IMR-90 (cell line): ENCODE results near the gene OR51A4. TPM values are rescaled to one million over a fixed set of nuclear protein-coding genes. Genes with fewer than 3 reads are reported as not detected.

Experiments
- ATAC-seq: fragments of 200-7000 bp; cut with Tn5 transposase; 2 replicates; pipeline ENCODE4 v1.9.1; 2020; ENCODE audit warnings: low read depth, mild to moderate bottlenecking, moderate library complexity
- BruUV-seq: library from RNA; stranded (reverse); fragments of 400-500 nt; replicated peaks from 2 replicates; lab custom pipeline; 2021; lab: Mats Ljungman, UMichigan
- CTCF ChIA-PET: fragments of 300-600 bp; formaldehyde crosslinking; extraction: SDS; loops from one replicate; lab custom pipeline; 2021; ENCODE audit warnings: antibody characterized with exemption; lab: Yijun Ruan, JAX
- POLR2A ChIA-PET: fragments of 300-600 bp; sonication (Branson Sonifier 250); formaldehyde crosslinking; loops from one replicate; lab custom pipeline; 2022; ENCODE audit warnings: antibody characterized with exemption; ENCODE audit not compliant: unreplicated experiment; lab: Charles Lee
- DNase-seq: peaks from one replicate; pipeline ENCODE4 v3.0.0; 2013
- H2AFZ ChIP-seq: replicated peaks from 2 replicates; pipeline ENCODE3; 2013; ENCODE audit warnings: low read length, mild to moderate bottlenecking; ENCODE audit not compliant: poor library complexity
- H2AK5ac ChIP-seq: 2 replicates; pipeline ENCODE4 v1.6.1; 2013; ENCODE audit warnings: low read depth, low read length, inconsistent platforms
- H2AK9ac ChIP-seq: replicated peaks from 2 replicates; pipeline ENCODE3; 2013; ENCODE audit warnings: mild to moderate bottlenecking, low read depth, low read length, moderate library complexity; ENCODE audit not compliant: poor library complexity
- H2BK120ac ChIP-seq: 2 replicates; pipeline ENCODE4 v1.6.1; 2013; ENCODE audit warnings: low read depth, low read length, inconsistent platforms
- H2BK15ac ChIP-seq: 3 replicates; pipeline ENCODE4 v1.6.1; 2013; ENCODE audit warnings: low read depth, low read length, inconsistent platforms
- H2BK20ac ChIP-seq: 2 replicates; pipeline ENCODE4 v1.6.1; 2013; ENCODE audit warnings: low read depth, mild to moderate bottlenecking, inconsistent platforms, low read length, moderate library complexity
- H2BK5ac ChIP-seq: 2 replicates; pipeline ENCODE4 v1.6.1; 2013; ENCODE audit warnings: mild to moderate bottlenecking, low read depth, low read length, inconsistent platforms; ENCODE audit not compliant: poor library complexity, severe bottlenecking
- H3K14ac ChIP-seq: replicated peaks from 2 replicates; pipeline ENCODE4 v1.6.1; 2013; ENCODE audit warnings: low read depth, low read length, inconsistent platforms
- H3K18ac ChIP-seq: 2 replicates; pipeline ENCODE4 v1.6.1; 2013; ENCODE audit warnings: low read depth, low read length, control low read depth
- H3K23ac ChIP-seq: 2 replicates; pipeline ENCODE4 v1.6.1; 2013; ENCODE audit warnings: low read depth, low read length, inconsistent platforms
- H3K27ac ChIP-seq: 2 replicates; pipeline ENCODE4 v1.5.1; 2013; ENCODE audit warnings: mild to moderate bottlenecking, control low read depth, low read length; ENCODE audit not compliant: insufficient read depth
- H3K27me3 ChIP-seq: 2 replicates; pipeline ENCODE4 v1.6.1; 2013; ENCODE audit warnings: low read length; ENCODE audit not compliant: control insufficient read depth, insufficient read depth
- H3K36me3 ChIP-seq: 2 replicates; pipeline ENCODE4 v1.6.1; 2013; ENCODE audit warnings: low read length, mixed read lengths; ENCODE audit not compliant: control insufficient read depth, insufficient read depth
- H3K4ac ChIP-seq: 2 replicates; pipeline ENCODE4 v1.6.1; 2013; ENCODE audit warnings: low read depth, low read length, inconsistent platforms
- H3K4me1 ChIP-seq: 2 replicates; pipeline ENCODE4 v1.6.1; 2013; ENCODE audit warnings: low read length, mixed read lengths; ENCODE audit not compliant: control insufficient read depth, insufficient read depth
- H3K4me2 ChIP-seq: 2 replicates; pipeline ENCODE4 v1.6.1; 2013; ENCODE audit warnings: low read depth, mild to moderate bottlenecking, control low read depth, low read length, moderate library complexity
- H3K4me3 ChIP-seq: 2 replicates; pipeline ENCODE4 v1.5.1; 2013; ENCODE audit warnings: low read depth, mild to moderate bottlenecking, control low read depth, low read length, moderate library complexity; ENCODE audit not compliant: insufficient read depth
- H3K56ac ChIP-seq: 2 replicates; pipeline ENCODE4 v1.6.1; 2013; ENCODE audit warnings: low read length, inconsistent platforms; ENCODE audit not compliant: insufficient read depth; ENCODE audit errors: extremely low read depth
- H3K79me1 ChIP-seq, 2 experiments: 2 replicates each; pipeline ENCODE4 v1.6.1; 2013; ENCODE audit warnings: low read length in 2 of 2, inconsistent platforms in 1 of 2, low read depth in 1 of 2
- H3K9ac ChIP-seq: 2 replicates; pipeline ENCODE4 v1.6.1; 2013; ENCODE audit warnings: low read depth, low read length, control low read depth
- H3K9me1 ChIP-seq: 2 replicates; pipeline ENCODE4 v1.6.1; 2013; ENCODE audit warnings: low read length, inconsistent platforms; ENCODE audit not compliant: insufficient read depth
- H3K9me3 ChIP-seq: 2 replicates; pipeline ENCODE4 v1.6.1; 2013; ENCODE audit warnings: low read length; ENCODE audit not compliant: control insufficient read depth, insufficient read depth
- H4K20me1 ChIP-seq: 2 replicates; pipeline ENCODE4 v1.6.1; 2013; ENCODE audit warnings: low read length, inconsistent platforms; ENCODE audit not compliant: insufficient read depth
- H4K5ac ChIP-seq: 2 replicates; pipeline ENCODE4 v1.6.1; 2013; ENCODE audit warnings: mild to moderate bottlenecking, low read depth, low read length, control low read depth
- H4K8ac ChIP-seq, 2 experiments: 2 replicates each; pipeline ENCODE4 v1.6.1; 2013; ENCODE audit warnings: low read depth in 2 of 2, low read length in 2 of 2, control low read depth in 1 of 2, inconsistent platforms in 1 of 2
- H4K91ac ChIP-seq: 2 replicates; pipeline ENCODE4 v1.6.1; 2013; ENCODE audit warnings: low read depth, low read length, inconsistent platforms; ENCODE audit not compliant: insufficient read depth
- CEBPB ChIP-seq: IDR thresholded peaks from 2 replicates; pipeline ENCODE4 v1.6.1; 2012; ENCODE audit warnings: low read depth, low read length, improper control_type of control experiment
- CHD1 ChIP-seq: IDR thresholded peaks from 2 replicates; pipeline ENCODE4 v1.6.1; 2012; ENCODE audit warnings: low read depth, low read length, improper control_type of control experiment
- FOS ChIP-seq: fragments of 150-350 bp; IDR thresholded peaks from 2 replicates; pipeline ENCODE4 v1.6.1; 2016; ENCODE audit warnings: low read depth, low read length
- RCOR1 ChIP-seq: IDR thresholded peaks from 2 replicates; pipeline ENCODE4 v1.6.1; 2012; ENCODE audit warnings: mild to moderate bottlenecking, low read length, improper control_type of control experiment; ENCODE audit not compliant: insufficient replicate concordance
- SMC3 ChIP-seq: fragments of 150-350 bp; IDR thresholded peaks from 2 replicates; pipeline ENCODE4 v1.6.1; 2016; ENCODE audit warnings: low read depth, mild to moderate bottlenecking, antibody characterized with exemption, low read length, moderate library complexity
- WGBS, 2 experiments: methylation state at CpG; one replicate each; pipeline versions ENCODE4 v1.1.5 to v1.1.7; 2013; ENCODE audit warnings: missing lambda C conversion rate in 2 of 2; ENCODE audit not compliant: insufficient read length in 1 of 2; ENCODE audit errors: extremely low coverage in 2 of 2; 5-methylcytosine and 5-hydroxymethylcytosine counted together
- dilution Hi-C: fragments of 300-500 bp; cut with HindIII; formaldehyde crosslinking; loops from one replicate; pipeline ENCODE4 v1.14.3; 2018; ENCODE audit warnings: low sequenced_read_pairs; ENCODE audit not compliant: unreplicated experiment
- in situ Hi-C: fragments of 300-500 bp; cut with MboI; formaldehyde crosslinking; loops from 3 replicates; pipeline ENCODE4 v1.14.3; 2019; ENCODE audit warnings: low sequenced_read_pairs, inconsistent platforms, mixed read lengths
- intact Hi-C: fragments of 100-400 bp; cut with micrococcal nuclease; formaldehyde crosslinking; loops from 2 replicates; pipeline ENCODE4 v1.10.0; 2022
- polyA plus RNA-seq, 3 experiments: library from polyadenylated mRNA; depleted of rRNA; stranded (reverse); fragments of >200 nt; gene quantifications; 2 replicates each; pipeline ENCODE4 v1.2.3, GENCODE V29; 2012; ENCODE audit warnings: low replicate concordance in 1 of 3
- total RNA-seq: library from RNA; depleted of rRNA; stranded (reverse); fragments of >200 nt; gene quantifications from 2 replicates; pipeline ENCODE4 v1.2.3, GENCODE V29; 2012

Gene OR51A4
- total and polyA plus RNA-seq, 2 of the 4 experiments (the other 2 are of a cell fraction), result not detected

DNA sequence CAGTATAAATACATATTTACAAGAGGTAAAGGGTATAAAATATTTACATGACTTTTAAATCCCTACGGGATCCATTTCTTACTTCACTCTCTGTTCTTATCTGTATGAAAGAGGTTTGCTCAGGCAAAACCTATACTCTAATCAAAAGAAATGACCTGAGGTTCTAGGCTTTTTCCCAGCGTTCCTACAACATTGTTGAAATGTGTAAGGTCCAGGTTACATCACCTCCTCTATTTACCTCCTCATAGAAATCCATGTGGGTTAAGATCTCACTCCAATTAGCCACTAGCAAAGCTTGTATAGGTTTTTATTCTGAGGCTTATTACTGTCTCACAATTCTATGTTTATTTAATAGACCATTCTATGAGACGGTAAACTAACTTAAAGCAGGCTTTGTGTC lies 35.3 kb upstream of the OR51A4 start:
- dilution Hi-C loops, result no loop called here
- Histone ChIP-seq H2BK120ac (no peak overlapping the region), H2BK5ac (no peak overlapping the region), H4K20me1 (no peaks in the 10 kb centered on the region), H3K18ac (no peak overlapping the region), H4K91ac (no peak overlapping the region), H4K8ac (no peak overlapping the region), H3K27me3 (no peaks in the 10 kb centered on the region), H3K23ac (no peak overlapping the region), H3K4me3 (no peak overlapping the region), H3K9me3 (no peaks in the 10 kb centered on the region), H3K9ac (no peak overlapping the region), H4K5ac (no peak overlapping the region), H3K4me1 (no peaks in the 10 kb centered on the region), H2BK15ac (no peak overlapping the region), H2AK5ac (no peak overlapping the region), H3K4me2 (no peak overlapping the region), H3K79me1 (no peaks in the 10 kb centered on the region), H2AFZ (no peak overlapping the region), H3K27ac (no peak overlapping the region), H3K4ac (no peak overlapping the region), H3K14ac (no peak overlapping the region), H3K56ac (no peak overlapping the region), H2BK20ac (no peak overlapping the region), H3K9me1 (no peaks in the 10 kb centered on the region), H2AK9ac (no peak overlapping the region), H3K36me3 (no peaks in the 10 kb centered on the region)
- ChIA-PET POLR2A (no interaction called here), CTCF (no interaction called here)
- TF ChIP-seq SMC3 (no peak), FOS (no peak), CHD1 (no peak), CEBPB (no peak), RCOR1 (no peak)
- no TSS peak for BruUV-seq
- intact Hi-C loops, result no loop called here
- ATAC-seq (no peak), DNase-seq (no peak)
- no CpG with 5 or more reads among the region's 3 CpGs for WGBS, 2 experiments
- in situ Hi-C loops, result no loop called here
